EL (cell line): ENCODE data around the gene ITGA11.

Experiments
- DNase-seq: peaks from one replicate; pipeline ENCODE4 v3.0.0-alpha.2; 2016

Gene ITGA11, protein sequence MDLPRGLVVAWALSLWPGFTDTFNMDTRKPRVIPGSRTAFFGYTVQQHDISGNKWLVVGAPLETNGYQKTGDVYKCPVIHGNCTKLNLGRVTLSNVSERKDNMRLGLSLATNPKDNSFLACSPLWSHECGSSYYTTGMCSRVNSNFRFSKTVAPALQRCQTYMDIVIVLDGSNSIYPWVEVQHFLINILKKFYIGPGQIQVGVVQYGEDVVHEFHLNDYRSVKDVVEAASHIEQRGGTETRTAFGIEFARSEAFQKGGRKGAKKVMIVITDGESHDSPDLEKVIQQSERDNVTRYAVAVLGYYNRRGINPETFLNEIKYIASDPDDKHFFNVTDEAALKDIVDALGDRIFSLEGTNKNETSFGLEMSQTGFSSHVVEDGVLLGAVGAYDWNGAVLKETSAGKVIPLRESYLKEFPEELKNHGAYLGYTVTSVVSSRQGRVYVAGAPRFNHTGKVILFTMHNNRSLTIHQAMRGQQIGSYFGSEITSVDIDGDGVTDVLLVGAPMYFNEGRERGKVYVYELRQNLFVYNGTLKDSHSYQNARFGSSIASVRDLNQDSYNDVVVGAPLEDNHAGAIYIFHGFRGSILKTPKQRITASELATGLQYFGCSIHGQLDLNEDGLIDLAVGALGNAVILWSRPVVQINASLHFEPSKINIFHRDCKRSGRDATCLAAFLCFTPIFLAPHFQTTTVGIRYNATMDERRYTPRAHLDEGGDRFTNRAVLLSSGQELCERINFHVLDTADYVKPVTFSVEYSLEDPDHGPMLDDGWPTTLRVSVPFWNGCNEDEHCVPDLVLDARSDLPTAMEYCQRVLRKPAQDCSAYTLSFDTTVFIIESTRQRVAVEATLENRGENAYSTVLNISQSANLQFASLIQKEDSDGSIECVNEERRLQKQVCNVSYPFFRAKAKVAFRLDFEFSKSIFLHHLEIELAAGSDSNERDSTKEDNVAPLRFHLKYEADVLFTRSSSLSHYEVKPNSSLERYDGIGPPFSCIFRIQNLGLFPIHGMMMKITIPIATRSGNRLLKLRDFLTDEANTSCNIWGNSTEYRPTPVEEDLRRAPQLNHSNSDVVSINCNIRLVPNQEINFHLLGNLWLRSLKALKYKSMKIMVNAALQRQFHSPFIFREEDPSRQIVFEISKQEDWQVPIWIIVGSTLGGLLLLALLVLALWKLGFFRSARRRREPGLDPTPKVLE

DNA sequence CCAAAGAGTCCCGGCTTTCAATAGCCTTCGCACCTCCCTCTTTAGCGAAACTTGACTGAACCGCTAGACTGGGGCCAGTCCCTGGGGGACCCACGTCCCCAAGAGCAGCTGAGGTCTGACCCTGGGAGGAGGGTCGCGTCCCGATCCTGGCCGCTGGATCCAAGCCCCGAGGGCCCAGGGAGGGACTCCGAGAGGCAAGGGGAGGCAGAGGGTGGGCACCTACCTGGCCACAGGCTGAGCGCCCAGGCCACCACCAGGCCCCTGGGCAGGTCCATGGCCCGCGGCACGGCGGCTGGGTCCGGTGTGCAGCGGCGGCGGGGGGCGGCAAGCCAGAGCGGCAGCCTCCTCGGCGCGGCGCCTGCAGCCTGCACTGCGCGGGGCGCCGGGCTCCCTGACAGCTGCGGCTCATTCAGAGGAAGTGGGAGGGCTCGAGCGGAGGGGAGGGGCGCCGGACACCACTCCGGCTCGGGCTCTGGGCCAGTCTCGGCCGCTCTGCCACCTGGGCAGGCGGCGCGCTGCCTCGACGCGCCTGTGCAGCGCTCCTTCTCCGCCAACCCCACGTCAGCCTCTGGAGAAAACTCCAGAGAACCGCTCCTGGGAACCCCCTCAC lies at the start of gene ITGA11:
Gene ITGA11, minus strand, starts transcription at position 372 of the 610 bp plus-strand sequence. Its CDS starts 97 bp downstream, at position 275.
- peak; percentile 68 for DNase-seq

DNA sequence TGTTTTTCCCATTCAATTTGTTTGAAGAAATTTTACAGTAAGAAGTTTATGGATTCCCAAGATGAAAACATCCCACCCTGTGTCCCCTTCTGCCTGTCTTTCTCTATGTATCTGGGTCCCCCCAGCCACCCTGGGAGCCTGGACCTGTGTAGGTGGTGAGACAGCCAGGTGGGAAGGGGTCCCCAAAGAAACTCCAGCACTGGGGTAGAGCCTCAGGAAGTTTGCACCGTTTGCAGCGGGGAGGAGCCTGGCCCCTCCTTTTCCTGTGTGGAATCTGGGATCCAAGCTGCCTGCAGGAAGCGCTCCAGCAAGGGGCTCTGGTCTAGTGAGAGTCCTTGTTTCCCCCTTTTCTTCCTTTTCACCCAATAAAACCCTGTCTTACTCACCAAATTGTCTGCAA lies 49.4 kb upstream of the ITGA11 start:
- no peak for DNase-seq

DNA sequence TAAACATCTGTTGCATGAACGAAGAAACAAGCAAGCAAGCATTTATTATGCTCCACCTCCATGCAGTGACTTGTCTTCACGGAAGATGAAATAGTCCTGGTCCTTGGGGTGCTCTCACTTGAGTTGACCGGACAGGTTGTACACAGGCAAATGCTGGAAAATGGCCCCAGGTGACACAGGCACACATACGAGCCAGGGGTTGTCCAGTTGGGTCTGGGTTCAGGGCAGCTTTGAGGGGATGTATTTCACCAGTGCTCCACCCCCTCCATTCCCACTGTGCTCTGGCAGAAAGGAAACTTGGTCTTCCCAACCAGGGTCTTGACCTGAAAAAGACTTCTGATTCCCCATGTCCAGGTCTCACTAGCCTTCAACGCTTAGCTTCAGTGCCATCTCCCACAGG lies 48.3 kb upstream of the ITGA11 start:
- DNase-seq, result no peak

DNA sequence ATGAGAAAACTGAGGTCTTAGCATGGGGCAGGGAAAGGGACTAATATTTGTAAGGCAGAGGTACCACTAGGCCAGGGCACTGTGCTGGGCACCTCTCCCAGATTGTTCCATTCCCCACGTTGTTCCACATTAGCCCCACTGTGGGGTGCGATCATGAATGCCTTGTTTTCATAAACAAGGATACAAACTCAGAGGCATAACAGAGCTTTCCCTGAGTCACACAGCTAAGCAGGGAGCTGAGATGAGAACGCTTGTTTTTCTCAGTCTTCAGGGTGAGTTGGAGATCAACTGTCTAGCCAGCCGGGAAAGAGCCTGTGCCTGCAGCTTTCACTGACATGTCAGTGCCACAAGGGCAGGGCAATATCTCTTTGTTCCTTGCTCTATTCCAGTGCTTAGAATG lies 47.9 kb upstream of the ITGA11 start:
- no peak for DNase-seq

DNA sequence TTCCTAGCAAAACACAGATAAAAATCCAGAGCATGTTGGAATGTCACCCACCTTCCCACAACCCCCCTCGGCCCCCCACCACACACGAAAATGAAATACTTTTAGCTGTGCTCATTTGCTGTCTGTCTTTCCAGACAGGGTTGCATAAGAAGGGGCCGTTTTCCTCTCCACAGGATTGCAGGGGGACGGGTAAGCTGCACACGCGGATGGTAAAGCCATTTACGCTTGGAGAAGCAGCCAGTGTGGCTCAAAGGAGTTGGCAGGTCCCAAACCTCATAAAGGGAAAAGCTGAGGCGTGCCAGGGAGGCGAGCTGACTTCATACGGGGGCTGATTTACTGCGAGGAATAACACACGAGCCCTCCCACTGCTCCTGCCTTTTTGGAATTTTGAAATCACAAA lies 47.4 kb upstream of the ITGA11 start:
- peak; percentile 40 for DNase-seq

DNA sequence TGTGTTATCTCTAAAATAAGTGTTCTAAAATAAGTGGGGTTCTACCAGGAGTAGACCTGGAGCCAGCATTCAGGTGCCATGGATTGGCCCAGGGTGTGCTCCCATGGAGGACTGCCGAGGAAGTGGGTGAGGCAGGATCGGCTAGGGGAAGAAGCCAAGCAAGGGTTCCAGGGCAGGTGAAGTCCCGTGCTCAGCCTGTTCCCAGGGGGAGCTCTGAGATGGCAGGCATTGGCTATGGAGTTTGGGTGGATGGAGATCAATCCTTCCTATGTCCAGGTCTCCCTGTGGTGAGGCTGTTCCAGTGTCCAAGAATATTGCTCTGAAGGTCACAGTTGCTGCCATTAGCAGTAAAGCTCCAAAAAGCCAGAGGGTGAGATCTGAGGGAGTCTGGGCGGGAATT lies 46.9 kb upstream of the ITGA11 start:
- no peak for DNase-seq

DNA sequence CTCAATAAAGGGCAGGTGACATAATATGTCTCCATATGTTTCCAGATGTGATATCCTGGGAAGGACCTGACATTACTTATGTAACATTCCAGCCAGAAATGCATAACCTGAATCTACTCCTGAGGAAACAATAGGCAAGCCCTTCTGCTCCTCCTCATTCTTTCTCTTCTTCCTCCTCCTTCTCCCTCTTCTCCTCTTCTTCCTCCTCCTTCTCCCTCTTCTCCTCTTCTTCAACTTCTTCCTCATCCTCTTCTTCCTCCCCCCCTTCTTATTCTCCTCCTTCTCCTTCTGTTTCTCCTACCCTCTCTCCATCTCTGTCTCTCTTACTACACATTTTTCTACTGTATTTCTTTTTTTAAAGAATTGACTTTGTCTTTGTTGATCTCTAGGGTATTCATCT lies 43.5 kb upstream of the ITGA11 start:
- DNase-seq, result no peak

DNA sequence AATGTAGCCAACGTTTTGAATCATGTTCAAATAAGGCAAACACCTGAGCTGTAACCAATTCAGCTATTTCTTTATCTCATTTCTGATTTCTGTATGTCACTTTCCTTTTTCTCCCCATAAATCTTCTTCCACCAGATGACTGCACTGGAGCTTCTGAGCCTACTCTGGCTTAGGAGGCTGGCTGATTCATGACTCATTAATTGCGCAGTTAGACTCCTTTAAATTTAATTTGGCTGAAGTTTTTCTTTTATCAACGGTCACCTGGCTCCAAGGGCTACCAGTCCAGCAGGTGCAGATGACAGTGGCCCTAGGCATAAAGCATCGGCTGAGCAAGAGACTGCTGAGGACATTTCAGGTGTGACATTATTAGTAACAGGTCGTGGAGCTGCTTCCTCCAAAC lies 39.6 kb upstream of the ITGA11 start:
- DNase-seq, result peak; percentile 26

DNA sequence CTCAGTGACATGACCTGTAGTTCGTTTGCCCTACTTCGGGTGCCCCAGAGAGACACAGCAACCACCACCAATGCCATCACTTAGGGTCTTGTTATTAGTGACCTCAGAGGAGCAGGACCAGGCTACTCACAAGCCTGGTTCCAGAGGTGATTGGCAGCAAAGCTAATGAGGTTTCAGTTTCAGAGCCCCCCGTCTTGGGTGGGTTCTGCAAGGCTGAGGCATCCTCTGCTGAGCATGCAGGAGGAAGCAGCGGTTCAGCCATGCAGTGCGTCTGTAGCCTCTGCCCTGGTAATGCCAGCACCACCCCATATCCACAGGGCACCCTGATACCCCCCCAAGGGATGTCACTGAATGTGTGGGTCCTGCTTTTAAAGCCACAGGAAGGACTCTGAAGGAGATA lies 39.0 kb upstream of the ITGA11 start:
- no peak for DNase-seq

DNA sequence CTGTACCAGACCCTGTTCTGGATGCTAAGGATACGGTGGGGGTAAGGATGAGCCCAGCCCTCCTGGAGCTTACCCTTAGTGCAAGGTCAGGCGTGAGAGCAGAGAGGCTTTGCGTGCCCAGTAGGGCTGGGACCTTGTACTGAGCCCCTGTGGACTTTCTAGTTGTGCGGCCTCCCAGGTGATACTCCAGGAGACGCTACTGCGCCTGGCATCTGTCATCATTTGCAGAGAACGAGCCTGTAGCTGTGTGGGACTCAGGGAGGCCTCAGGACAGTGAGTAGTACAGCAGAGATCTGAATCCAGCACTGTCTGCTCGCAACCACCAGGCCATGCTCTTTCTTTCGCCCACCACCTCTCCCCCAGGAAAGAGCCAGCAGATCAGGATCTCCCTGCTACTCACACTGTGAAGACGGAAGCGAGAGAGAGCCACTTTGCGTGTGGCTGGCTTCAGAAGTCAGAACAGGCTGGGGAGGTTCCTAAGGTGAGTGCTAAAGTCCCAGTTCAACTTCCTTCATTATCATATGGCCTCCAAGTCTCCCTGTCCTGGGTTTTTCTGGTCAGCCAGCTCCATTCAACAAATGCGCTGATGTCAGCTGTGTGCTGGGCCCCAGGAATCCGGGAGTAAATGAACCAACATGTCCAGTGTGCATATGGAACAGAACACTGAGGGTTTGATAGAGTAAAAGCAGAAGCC lies 38.2 kb upstream of the ITGA11 start:
- DNase-seq, result no peak

DNA sequence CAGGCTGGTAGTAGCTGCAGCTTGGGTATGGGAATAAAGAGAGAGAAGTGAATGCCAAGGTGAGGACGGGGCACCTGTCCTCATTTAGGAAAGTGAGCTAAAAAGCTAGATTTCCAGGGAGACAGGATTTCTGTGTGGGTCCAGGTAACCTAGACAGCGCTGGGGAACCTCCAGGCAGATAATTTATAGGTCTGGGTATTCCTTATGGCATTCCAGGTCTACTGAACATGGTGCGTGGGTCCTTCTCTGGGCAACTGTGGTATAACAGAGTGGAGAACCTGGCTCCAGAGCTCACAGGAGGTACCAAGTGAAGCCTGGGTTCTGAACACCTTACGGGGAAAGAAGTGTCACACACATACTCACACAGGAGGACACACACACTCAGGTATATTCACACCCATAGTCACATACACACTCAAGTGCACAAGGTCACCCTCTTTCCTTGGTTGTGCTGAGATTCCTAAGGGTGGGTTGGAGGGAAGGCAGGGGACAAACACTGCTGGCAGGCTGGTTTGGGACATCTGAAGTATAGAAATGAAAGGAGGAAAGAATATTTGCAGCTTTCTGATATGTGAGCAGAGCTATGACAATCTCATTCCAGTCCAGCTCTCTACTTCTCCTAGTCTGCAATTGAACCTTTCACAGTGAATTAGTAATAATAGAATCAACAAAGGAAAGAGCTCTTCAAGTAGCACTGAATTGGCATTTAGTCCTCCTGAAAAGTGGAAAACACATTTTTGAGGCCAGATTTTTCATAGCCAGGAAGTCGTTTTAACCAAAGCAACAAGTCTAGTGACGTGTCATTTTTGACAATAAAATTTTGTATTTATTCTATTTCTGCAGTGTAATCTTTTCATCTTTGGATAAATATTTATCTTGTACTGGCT lies 37.4 kb upstream of the ITGA11 start:
- DNase-seq, result no peak

DNA sequence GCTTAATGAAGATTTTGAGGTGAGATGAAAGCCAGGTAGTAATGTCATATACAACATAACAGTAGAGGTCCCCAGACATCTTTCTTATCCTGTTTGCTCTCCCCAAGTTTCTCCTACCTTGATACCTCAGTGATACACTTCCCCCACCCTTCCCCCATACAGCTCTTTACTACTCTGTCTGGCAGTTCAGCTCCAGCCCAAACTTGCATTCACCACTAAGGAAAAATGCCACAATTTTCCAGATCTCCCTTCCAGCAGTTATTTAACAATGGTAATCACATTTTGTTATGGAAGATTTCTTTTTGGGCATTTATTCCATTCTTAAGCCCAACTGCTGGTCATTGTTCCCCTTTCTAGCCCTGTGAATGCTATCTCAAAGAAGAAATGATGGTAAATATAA lies 34.9 kb upstream of the ITGA11 start:
- DNase-seq, result no peak

DNA sequence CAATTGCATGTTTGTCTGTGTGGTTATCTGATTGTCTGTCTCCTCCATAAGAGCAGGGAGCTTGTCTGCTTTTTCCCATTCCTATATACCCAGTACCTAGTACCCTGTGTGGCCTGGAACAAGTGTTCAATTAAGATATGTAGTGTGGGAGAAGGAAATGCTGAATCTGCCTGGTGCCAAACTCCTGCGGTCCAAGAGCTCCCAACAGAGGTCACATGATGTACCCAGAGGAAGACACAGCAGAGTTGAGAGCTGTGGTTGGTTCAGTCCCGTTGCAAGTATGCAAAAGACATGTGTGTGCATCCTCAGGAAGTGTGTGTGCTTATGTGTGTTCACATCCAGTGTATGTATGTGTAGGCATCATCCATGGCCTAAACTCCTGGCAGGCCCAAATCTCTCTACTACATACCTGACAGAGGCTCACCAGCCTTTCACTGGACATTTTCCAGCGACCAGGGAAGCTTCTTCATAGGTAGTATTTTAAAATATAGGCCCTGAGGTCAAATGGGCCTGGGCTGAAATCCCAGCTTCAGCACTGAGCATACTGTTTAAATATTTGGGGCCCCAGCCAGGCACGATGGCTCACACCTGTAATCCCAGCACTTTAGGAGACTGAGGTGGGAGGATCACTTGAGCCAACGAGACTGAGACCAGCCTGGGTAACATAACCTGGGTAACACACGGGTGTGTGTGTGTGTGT lies 34.0 kb upstream of the ITGA11 start:
- no peak for DNase-seq

DNA sequence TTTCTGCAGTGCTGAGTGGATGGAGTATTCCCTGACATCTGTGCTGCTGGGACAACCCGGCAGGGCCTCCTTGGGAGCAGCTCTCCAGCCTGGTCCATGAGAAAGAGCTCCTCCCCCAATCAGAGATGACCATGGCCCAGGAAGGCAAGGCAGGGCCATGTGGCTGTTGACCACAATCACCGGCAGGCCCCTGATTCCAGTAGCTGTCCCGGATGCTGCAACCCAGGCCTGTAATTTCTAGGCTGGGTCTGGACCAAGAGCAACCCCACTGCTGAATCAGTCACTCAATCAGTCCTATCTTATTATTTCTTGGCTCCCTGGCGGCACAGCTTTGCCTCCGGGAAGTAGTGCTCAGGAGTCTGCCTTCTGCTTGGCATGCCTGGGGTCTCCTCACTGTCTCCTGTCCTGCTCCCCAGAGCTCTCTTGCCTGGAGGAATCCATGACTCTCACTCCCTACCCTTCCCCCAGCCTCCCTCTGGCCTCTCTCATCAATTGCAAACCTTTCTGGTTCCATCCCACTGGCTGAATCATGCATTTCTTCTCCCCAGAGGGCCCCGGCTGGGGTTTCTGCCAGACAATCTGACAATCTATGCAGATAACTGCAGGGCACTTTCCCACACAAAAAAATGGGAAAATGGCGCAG lies 32.6 kb upstream of the ITGA11 start:
- DNase-seq, result peak; percentile 57

DNA sequence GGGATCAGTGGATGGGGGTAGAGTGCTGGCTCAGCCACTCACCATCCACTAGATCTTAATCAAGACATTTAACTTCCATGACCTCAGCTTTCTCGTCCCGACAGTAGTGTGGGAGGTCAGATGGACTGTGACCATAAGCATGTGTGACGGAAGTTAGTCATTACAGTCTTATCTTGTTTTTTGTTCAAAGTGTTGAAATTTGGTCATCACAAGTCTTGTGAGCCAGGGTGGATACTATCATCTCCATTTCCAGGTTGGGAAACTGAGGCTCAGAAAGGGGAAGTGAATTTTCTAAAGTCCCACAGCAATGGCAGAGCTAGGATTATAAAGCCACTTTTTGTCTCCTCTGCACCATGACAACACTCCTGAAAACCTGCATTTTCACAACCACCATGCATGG lies 32.0 kb upstream of the ITGA11 start:
- no peak for DNase-seq

DNA sequence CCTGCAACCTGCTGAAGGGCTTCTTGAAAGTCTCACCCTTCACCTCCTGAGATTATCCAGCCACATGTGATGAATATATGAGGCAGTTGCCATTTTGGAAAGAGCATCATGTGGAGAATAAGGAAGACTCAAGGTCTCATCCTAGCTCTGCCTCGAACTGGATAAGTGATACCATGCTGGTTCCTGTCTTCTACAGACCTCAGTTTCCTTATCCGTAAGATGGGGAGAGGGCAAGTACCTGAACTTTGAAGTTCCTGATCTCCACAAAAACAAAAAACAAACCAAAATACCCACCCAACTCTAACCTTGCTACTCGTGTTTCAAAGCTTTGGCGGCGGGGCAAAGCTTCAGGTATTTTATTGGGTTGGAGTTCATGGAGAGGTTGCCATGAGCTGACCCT lies 31.5 kb upstream of the ITGA11 start:
- DNase-seq, result no peak

DNA sequence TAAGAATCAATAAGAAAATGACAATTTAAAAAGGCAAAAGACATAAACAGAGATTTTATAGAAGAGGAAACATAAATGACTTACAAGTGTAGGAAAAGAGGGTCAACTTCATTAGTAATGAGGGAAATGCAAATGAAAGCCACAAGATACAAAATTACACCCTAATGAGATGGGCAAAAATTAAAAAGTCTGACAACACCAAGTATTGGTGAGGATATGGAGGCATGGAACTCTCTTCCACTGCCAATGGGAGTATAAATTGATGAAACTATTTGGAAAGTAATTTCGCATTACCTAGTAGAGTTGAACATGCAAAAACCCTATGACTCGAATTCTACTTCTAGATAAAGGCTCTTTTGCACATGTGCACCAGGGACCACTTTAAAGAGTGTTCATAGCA lies 28.2 kb upstream of the ITGA11 start:
- no peak for DNase-seq

DNA sequence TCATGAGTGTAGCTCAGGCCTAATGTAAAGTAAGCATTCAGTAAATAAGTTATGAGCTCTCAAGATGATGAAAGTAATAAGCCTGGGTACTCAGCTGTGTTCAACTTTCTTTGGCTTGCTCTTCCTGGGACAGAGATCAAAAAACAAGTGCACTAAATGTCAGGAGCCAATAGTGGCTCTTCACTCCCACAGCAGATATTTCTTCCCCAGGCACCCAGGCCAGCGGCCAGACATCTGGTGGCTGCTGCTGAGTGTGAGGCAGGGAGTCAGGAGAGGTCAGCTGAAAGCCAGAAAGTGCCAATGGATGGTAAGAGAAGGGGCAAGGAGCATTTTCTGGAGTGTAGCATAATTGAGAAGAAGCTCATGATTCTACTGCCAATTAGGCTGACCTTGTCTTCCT lies 18.2 kb upstream of the ITGA11 start:
- DNase-seq, result no peak

DNA sequence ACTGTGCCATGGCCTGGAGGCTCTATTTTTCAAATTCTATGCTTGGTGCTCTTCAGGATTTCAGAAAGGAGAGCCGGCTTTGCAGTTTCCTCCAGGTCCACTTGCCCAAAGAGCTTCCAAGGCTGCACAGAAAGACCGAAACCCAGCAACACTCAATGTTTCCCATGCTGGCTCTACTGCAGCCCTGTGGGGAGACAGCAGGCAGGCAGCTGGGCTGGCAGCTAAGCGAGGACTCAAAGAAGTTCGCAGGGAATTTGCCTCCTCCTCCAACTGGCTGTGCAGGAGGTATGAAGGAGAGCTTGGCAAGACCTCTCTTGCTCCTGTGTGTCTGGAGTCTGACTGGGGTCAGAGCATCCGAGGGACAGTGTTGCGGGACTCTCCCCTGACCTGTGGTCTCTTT lies 17.4 kb upstream of the ITGA11 start:
- no peak for DNase-seq
